GM12892 (cell line): ENCODE measurements around the gene MCOLN1.

Source experiments
- POLR2A ChIP-seq: IDR thresholded peaks from 2 replicates; pipeline ENCODE4 v1.6.1; 2011; ENCODE audit warnings: low read depth, low read length, control low read depth
- POLR2AphosphoS5 ChIP-seq: IDR thresholded peaks from 2 replicates; pipeline ENCODE4 v1.6.1; 2011; ENCODE audit warnings: low read depth, low read length, control low read depth

GRCh38 chr19:7541828-7542443 is 19.5 kb downstream of the MCOLN1 start:
- TF ChIP-seq POLR2A = no peak
- TF ChIP-seq POLR2AphosphoS5 = no peak
